Activated T-cell treated with anti-CD3 and anti-CD28 coated beads, Interleukin-2, amount 50 U/mL, for 48 hours (primary cell): Measurements from ENCODE around the gene MREG.
"Not testable (repeated sequence)": the region's sequence is repeated elsewhere in the genome, so short reads cannot be mapped to it uniquely, and the experiment has no call there.

ENCODE experiments used
- DNase-seq, 2 experiments: peaks; one replicate each; pipeline ENCODE4 v3.0.0-alpha.2; 2020

MREG gene

GRCh38 chr2:215952860-215953637 is 60.3 kb downstream of the MREG start:
- no peak for DNase-seq

DNA sequence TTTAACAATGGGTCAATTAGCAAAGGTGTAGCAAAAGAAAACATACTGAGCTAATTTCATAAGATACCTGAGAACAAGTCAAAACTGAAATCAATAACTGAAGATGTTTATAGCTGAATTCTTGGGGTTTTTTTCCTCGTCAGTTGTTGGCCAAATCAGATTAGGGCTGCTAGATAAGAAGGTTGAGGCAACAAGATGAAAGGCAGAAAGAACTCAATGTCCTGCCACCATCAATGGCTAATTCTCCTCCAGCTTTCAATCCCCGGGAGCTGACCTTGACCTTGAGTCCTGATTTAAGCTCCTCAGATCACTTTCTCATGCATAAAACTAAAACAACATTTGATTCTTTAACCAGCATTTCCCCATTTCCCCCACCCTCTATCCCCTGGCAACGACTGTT is 61.8 kb downstream of the MREG start:
- no peak for DNase-seq

GRCh38 chr2:215949991-215950404 is 63.4 kb downstream of the MREG start:
- no peak for DNase-seq

- DNase-seq: no peak
Measured at GRCh38 chr2:215948051-215948450, 65.3 kb downstream of the MREG start.

DNA sequence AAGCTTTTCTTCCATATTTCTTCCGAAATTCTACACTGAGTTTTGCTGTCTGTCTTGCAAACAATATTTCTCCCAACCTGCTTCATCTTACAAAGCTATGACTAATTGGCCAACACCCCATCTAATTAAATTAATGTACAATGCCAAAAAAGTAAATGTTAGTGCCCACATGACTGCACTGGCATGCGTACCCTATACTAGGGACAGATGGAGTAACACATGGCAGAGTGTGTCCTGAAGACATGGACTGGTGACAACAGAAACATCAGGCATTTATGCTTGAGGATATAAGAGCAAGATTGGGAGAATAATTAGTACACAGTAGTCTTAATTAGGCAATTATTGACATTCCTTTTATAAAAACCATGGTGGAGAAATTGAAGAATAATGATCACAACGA is 66.8 kb downstream of the MREG start:
- DNase-seq: no peak

DNA sequence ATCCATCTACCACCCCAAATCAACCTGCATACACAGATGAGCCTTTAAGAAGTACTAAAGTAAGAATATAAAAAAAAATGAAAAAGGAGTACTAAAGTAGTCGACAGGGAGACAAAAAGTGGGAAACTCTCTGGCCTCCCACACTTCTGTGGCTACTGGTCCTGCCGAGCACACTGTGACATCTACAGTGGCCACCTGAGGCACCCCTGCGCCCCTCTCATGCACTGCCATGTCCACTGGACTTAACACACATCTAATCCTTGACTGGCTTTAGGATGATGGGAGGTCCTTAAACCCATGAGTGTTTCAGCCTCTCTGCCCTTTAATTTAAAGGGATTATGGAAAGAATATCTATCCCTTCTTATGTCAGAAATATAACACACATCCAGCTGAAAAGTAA is 71.2 kb downstream of the MREG start:
- DNase-seq: no peak

DNA sequence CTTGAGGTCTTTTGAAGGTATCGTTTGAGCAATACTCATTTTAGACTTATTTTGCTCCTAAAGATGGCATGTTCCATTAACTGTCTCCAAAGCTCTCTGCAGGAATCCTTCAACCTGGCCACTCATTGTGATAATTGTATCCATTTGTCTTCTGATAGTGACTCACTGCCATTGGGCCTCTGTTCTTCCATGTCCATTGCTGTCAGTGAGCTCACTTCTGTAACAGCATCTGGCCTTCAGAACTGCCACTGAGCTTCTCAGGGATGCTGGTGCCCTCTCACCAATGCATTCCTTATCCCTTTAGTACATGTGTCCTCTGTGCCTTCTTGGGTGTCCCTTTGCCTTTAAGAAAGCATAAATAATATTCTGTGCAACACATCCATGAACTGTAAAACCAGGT is 71.6 kb downstream of the MREG start:
- no peak for DNase-seq

DNA sequence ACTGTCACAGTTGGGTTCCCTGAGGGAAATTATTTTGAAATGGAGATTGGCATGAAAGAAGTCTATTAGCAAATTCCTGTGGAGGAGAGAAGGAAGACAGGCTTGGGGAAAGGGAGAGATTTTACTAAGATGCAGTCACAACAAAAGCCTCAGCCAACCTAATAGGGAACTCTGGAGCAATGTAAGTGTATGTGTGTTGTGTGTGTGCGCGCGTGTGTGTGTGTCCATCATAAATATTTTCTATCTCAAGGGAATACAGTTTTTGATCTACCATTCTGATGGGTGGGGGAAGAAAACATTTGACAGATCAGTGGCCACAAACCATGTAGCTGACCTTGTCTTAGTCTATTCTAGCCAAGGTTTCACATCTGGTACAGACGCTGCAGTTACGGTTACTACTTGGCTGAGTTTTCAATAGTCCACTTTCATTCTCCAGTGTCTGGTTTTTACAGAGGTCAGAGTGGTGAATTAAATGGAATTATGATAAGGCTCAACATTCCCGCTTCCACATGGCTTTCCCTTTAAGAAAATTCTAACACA is 72.6 kb downstream of the MREG start:
- no peak for DNase-seq

DNA sequence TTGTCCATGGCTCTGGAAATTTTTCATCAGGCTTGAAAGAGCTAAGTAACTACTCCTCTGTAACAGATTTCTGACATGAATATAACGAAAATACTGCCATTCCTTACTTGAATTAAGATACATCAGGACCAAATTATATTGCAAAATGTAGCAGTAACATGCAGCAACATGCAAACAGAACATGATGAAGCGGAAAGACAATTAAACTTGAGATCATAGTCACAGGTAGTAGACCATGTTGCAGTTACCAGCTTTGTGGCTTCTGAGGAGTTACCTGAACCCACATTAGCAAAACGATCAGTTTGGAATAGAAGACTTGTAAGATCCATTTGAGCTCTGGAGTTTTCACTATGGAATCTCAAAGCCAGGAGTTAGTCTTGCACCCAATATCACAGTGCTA is 76.2 kb downstream of the MREG start:
- no peak for DNase-seq

DNA sequence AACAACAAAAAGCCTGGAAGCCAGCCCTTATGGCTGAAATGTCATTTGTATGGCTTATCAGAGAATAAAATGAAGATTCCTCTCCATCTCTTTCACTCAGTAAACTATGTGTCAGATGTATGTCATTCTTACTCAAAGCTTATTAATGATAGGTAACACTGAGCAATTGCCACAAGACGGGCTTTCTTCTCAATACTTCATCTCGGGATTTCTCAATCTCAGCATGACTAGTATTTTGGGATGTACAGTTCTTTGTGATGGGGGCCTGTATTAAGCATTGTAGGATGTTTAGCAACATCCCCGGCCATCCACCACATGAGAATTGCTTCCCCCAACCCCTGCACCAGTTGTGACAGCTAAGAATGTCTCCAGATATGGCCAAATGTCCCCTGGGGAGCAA is 80.2 kb downstream of the MREG start:
- DNase-seq: no peak

- peak; percentile 68 for DNase-seq
Measured at GRCh38 chr2:215931256-215931903, 82.0 kb downstream of the MREG start.

DNA sequence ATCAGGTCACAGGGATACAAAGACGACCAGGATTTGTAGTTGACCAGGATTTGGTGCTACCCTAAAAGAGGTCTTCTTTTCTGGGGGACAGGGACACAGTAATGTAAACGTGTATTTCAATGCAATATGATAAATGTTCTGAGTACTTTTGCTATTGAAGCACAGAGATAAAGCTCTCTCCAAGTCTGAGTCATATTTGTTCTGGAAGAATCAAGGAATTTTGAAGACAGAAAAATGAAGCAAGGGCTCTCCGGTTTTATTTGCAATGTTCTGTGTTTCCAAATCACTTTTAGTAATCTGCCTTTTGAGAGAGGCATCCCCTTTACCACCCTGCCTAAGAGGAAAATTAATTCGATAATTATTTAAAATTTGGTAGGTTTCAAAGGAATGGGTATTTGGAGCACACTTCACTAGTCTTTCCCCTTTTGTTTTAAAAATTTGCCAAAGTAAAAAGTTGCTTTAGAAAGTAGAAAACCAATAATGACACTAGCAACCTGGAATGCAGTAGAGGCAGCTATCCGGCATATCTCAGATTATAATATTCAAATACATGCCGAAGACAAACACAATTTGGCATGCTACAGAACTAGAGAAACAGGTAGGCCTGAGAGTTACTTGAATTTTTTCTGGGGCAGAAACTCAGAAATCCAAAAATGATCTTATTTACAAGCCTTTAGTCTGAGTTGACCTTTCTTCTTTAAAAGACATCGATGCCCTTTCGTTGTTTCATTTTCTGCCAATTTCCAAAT is 82.7 kb downstream of the MREG start:
- DNase-seq: no peak

- no peak for DNase-seq
Measured at GRCh38 chr2:215929602-215930335, 83.6 kb downstream of the MREG start.

DNA sequence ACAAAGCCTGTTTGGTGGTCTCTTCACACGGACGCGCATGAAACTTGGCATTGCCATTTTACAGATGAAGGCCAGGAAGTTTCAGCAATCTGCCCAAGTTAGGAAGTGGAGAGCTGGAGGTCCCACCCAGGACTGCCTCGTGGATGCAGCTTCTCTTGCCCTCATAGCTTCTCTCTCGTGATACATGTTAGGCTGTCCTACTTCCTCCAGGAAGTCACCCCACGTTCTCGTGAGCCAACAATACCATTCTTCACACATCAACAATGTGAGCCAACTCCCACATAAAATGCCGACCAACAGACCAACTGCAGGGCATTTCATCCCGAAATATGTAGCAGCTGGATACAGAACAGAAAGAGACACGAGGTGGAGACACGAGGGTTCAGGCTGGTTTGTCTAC is 85.3 kb downstream of the MREG start:
- DNase-seq: no peak

- DNase-seq: not testable (repeated sequence)
Measured at GRCh38 chr2:215926992-215927391, 86.4 kb downstream of the MREG start.

- DNase-seq: no peak
Measured at GRCh38 chr2:215921895-215922294, 91.5 kb downstream of the MREG start.

GRCh38 chr2:215920244-215921100 is 92.9 kb downstream of the MREG start:
- DNase-seq: peak; percentile 56 to 67

DNA sequence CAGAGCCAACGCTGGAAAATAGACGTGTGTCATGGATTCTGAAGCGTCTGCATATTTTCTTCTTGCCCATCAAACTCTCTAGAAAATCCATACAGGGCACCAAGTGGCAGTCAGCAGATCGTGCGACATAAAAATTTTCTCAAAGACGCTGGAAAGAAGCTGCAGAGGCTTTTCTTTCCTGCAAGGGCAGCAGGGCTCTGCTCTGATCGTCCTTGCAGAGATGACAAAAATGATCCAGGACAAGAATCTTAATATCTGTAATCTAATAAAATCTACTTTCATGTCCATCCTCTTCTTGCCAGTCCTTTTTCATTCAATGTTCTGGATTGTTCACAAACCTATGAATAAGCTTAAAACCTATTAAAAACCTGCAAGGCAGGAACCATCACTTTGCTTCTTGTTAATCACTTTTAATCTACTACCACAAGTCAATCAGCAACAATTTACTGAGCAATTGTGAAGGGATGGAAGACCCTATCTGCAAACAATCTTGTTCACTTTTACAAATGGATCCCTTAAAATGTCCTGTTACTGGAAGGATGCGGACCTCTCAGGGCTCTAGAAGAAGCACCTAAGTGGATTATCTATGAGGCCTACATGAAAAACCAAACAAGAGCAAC is 93.6 kb downstream of the MREG start:
- DNase-seq: no peak

GRCh38 chr2:215918901-215919599 is 94.3 kb downstream of the MREG start:
- no peak for DNase-seq

DNA sequence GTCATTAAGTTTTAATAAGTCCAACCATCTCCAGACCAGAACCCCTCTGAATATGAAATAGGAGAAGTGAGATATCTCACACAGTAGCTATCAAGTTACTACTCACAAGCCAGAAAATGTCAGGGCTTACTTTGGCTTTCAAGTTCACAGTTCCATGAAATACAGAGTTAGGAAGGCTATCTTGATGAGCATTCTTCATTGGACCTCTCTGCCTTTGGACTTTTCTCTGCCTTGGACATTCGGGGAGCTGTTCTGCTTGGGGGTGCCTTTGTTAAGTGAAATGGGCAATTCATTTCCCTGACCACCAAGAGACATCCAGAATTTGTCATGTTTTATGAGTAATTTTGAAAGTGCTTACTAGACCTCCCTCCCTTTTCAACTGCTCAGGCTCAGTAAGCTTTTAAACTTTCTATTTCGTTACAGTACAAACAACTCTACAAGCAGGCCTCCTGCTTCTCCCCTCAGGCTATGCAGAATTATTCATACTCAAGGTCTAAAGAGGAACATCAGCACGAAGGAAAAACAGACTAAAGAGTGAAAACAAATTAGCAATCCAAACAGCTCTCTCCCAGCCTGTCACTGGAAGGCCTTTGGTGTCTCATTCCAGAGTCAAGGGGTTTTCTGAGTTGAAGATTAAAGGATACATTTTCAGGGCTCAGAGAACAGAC is 95.3 kb downstream of the MREG start:
- no peak for DNase-seq
